GM13977 (cell line): ENCODE results near the gene APOBEC2.

Source experiments
- DNase-seq: peaks from one replicate; pipeline ENCODE4 v3.0.0; 2012; ENCODE audit warnings: low spot score
- in situ Hi-C: fragments of 300-500 bp; cut with MboI; formaldehyde crosslinking; loops from one replicate; pipeline ENCODE4 v1.12.0; 2022; ENCODE audit warnings: low sequenced_read_pairs, low pct_unique_long_range_greater_than_20kb, mixed read lengths, inconsistent platforms; ENCODE audit not compliant: unreplicated experiment
- TF ChIP-seq, protein P1 (sequence below): IDR thresholded peaks from 2 replicates; pipeline ENCODE4 v1.5.1; 2012; ENCODE audit warnings: mild to moderate bottlenecking, control low read depth; ENCODE audit not compliant: insufficient read depth; ENCODE audit errors: extremely low read depth, missing control alignments

The APOBEC2 gene

DNA sequence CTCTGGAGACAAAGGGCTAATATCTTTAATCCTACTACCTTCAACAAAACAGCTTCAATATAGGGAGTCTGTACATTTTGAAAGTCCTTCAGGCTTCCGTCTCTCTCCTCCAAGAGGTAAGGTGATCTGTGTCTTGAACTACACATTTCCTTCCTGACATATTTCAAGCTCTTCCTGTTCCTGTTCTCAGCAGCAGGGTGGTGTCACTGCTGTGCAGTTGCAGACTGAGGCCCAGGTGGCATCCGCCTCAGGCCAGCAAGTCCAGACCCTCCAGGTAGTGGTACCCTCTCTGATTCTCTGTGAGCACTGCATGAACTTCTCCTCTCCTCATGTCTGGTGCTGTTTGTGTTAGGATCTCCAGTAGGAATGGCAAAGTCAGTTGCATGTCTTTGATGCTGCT lies 27.6 kb downstream of the APOBEC2 start:
- no peak for DNase-seq
- TF ChIP-seq, protein P1, sequence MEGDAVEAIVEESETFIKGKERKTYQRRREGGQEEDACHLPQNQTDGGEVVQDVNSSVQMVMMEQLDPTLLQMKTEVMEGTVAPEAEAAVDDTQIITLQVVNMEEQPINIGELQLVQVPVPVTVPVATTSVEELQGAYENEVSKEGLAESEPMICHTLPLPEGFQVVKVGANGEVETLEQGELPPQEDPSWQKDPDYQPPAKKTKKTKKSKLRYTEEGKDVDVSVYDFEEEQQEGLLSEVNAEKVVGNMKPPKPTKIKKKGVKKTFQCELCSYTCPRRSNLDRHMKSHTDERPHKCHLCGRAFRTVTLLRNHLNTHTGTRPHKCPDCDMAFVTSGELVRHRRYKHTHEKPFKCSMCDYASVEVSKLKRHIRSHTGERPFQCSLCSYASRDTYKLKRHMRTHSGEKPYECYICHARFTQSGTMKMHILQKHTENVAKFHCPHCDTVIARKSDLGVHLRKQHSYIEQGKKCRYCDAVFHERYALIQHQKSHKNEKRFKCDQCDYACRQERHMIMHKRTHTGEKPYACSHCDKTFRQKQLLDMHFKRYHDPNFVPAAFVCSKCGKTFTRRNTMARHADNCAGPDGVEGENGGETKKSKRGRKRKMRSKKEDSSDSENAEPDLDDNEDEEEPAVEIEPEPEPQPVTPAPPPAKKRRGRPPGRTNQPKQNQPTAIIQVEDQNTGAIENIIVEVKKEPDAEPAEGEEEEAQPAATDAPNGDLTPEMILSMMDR = no peak
- in situ Hi-C loops = loop anchor here (25.0 kb wide), 1 partner anchor 232 kb away; no protein-coding TSS in a partner anchor

- in situ Hi-C loops = loop anchor here (25.0 kb wide), 1 partner anchor 229 kb away; no protein-coding TSS in a partner anchor
- DNase-seq = no peak
- TF ChIP-seq, protein P1 = no peak
Measured at GRCh38 chr6:41083072-41083471, 30.1 kb downstream of the APOBEC2 start.

DNA sequence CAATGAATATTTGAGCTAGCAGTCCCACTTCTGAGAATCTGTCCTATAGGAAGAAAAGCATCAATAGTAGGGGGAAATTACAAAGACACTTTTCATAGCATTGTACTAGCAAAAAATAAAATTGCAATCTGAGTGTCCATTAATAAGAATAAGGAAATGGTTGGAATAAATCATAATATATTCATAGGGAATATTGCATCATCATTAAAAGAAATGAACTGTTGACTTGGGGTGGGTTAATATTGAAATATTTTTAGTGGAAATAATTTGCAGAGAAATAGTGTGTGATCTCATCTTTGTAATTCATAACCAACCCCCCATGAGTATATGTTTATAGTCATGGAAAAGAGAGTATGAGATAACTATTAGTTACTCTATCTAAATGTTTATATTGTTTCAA lies 32.2 kb downstream of the APOBEC2 start:
- DNase-seq = no peak
- TF ChIP-seq, protein P1 = no peak
- in situ Hi-C loops = loop anchor here (25.0 kb wide), 1 partner anchor 227 kb away; no protein-coding TSS in a partner anchor

GRCh38 chr6:41088451-41088850 lies 35.4 kb downstream of the APOBEC2 start:
- DNase-seq = no peak
- in situ Hi-C loops = loop anchor here (25.0 kb wide), 1 partner anchor 224 kb away; no protein-coding TSS in a partner anchor
- TF ChIP-seq, protein P1 = no peak

DNA sequence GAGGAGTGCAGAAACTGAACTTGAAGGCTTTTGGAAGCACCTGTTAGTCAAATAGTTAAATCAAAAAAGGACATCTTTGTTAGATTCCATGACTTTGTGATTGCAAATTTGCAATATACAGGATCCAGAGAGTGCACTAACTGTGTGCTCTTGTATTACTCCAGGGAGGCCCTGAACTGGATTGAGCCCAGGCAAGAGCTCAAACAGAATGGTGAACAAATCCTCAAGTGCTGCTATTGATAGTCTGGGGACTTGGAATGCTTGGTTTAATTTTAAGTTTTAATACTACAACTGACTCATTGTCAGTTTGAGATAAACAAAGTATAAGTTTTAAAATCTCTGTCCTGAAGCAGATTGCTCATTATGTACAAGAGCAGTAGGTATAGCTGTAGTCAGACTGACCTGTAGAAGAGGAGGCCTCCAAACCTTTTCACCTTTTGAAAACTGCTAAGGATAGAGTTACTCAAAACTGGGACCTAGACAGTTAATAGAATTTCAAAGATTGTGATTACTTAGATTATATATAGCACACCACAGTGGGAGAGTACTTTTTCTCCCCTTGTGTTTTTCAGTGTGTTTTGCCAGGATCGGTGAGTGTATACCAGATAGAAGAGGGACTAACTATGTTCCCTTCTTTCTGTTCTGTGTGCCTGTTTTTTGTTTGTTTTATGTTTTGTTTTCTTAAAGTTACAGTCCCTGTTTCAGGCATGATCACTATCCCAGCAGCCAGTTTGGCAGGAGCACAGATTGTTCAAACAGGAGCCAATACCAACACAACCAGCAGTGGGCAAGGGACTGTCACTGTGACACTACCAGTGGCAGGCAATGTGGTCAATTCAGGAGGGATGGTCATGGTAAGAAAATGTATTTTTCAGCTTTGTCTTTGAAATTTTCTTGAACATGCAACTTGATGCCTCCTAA lies 38.1 kb downstream of the APOBEC2 start:
- no peak for DNase-seq
- in situ Hi-C loops = loop anchor here (25.0 kb wide), 1 partner anchor 221 kb away; no protein-coding TSS in a partner anchor
- TF ChIP-seq, protein P1 = no peak

- in situ Hi-C loops = loop anchor here (25.0 kb wide), 1 partner anchor 220 kb away; no protein-coding TSS in a partner anchor
- peak; percentile 35 for DNase-seq
- TF ChIP-seq, protein P1 = peak; percentile 47
Measured at GRCh38 chr6:41092421-41093140, 39.6 kb downstream of the APOBEC2 start.
